GM12878 (cell line): ENCODE data around the gene MAD1L1. TPM values are rescaled to one million over a fixed set of nuclear protein-coding genes. Genes with fewer than 3 reads are reported as not detected.

Experiments
- ATAC-seq: fragments of 200-7000 bp; cut with Tn5 transposase; 3 replicates; pipeline ENCODE4 v1.9.1; 2020; ENCODE audit warnings: mild to moderate bottlenecking, moderate library complexity
- BruUV-seq: library from RNA; stranded (reverse); fragments of 400-500 nt; replicated peaks from 2 replicates; lab custom pipeline; 2021; lab: Mats Ljungman, UMichigan
- CTCF ChIA-PET: fragments of 300-600 bp; sonication (Branson Sonifier 250); formaldehyde crosslinking; extraction: SDS; loops from one replicate; lab custom pipeline; 2021; ENCODE audit warnings: inconsistent platforms; lab: Yijun Ruan, JAX
- POLR2A ChIA-PET: fragments of 350-600 bp; formaldehyde crosslinking; extraction: SDS; loops from one replicate; lab custom pipeline; 2021; ENCODE audit warnings: inconsistent platforms; lab: Charles Lee
- RAD21 ChIA-PET: fragments of 300-600 bp; sonication (Branson Sonifier 250); formaldehyde crosslinking; loops from one replicate; lab custom pipeline; 2023; ENCODE audit warnings: antibody characterized with exemption; ENCODE audit not compliant: unreplicated experiment; lab: Charles Lee
- SMC1A ChIA-PET: fragments of 300-600 bp; sonication (Branson Sonifier 250); formaldehyde crosslinking; loops from one replicate; lab custom pipeline; 2023; ENCODE audit not compliant: unreplicated experiment, uncharacterized antibody; lab: Charles Lee
- DNase-seq: peaks from one replicate; pipeline ENCODE4 v3.0.0-alpha.2; 2011; ENCODE audit warnings: low read depth, low spot score
- FAIRE-seq: peaks from 3 replicates; lab custom pipeline; 2011; peaks lifted over from hg19 to GRCh38; lab: Jason Lieb, UNC
- H2AFZ ChIP-seq: 2 replicates; pipeline ENCODE4 v1.6.0; 2011; ENCODE audit warnings: low read depth, low read length, control low read depth; ENCODE audit not compliant: control insufficient read depth
- H3K27ac ChIP-seq: 2 replicates; pipeline ENCODE4 v1.5.1; 2011; ENCODE audit warnings: control low read depth; ENCODE audit not compliant: control insufficient read depth, insufficient read depth
- H3K27me3 ChIP-seq, 2 experiments: replicated peaks in 1 of 2; 2 replicates each; pipeline versions ENCODE4 v1.6.0 to v1.6.1; 2011; ENCODE audit warnings: low read length in 1 of 2; ENCODE audit not compliant: control insufficient read depth in 2 of 2, insufficient read depth in 2 of 2
- H3K36me3 ChIP-seq, 2 experiments: 2 replicates each; pipeline ENCODE4 v1.5.1; 2011; ENCODE audit warnings: low read length in 1 of 2; ENCODE audit not compliant: control insufficient read depth in 2 of 2, insufficient read depth in 2 of 2
- H3K4me1 ChIP-seq: 2 replicates; pipeline ENCODE4 v1.6.1; 2011; ENCODE audit warnings: mild to moderate bottlenecking, low read length, moderate library complexity, mixed read lengths; ENCODE audit not compliant: control insufficient read depth, insufficient read depth
- H3K4me2 ChIP-seq: 2 replicates; pipeline ENCODE4 v1.6.0; 2011; ENCODE audit warnings: control low read depth; ENCODE audit not compliant: control insufficient read depth, insufficient read depth
- H3K4me3 ChIP-seq: fragments of 200-600 bp; sonication (generic); 2 replicates; pipeline ENCODE4 v1.5.1; 2016
- H3K79me2 ChIP-seq: 2 replicates; pipeline ENCODE4 v1.6.0; 2011; ENCODE audit warnings: low read length; ENCODE audit not compliant: control insufficient read depth, insufficient read depth
- H3K9ac ChIP-seq: 2 replicates; pipeline ENCODE4 v1.8.0; 2011; ENCODE audit warnings: low read length, control low read depth, mixed read lengths; ENCODE audit not compliant: control insufficient read depth, insufficient read depth
- H3K9me3 ChIP-seq: replicated peaks from 3 replicates; pipeline ENCODE4 v1.5.1; 2011; ENCODE audit warnings: mild to moderate bottlenecking, low read length; ENCODE audit not compliant: control insufficient read depth, insufficient read depth
- H4K20me1 ChIP-seq: 2 replicates; pipeline ENCODE4 v1.6.0; 2011; ENCODE audit not compliant: control insufficient read depth, insufficient read depth
- E4F1 ChIP-seq: fragments of 450-650 bp; IDR thresholded peaks from 2 replicates; pipeline ENCODE4 v1.6.1; 2018; ENCODE audit warnings: borderline replicate concordance, mild to moderate bottlenecking; ENCODE audit not compliant: partially characterized antibody
- EGR1 ChIP-seq, 2 experiments: IDR thresholded peaks; 1 replicate in 1 of 2; 2 replicates in 1 of 2; pipeline ENCODE4 v1.6.1; 2011 to 2012; ENCODE audit warnings: low read depth in 2 of 2, low read length in 2 of 2, borderline replicate concordance in 1 of 2, mild to moderate bottlenecking in 1 of 2, moderate library complexity in 1 of 2
- NBN ChIP-seq: fragments of 450-650 bp; IDR thresholded peaks from 2 replicates; pipeline ENCODE4 v1.6.1; 2016
- SMAD1 ChIP-seq: fragments of 450-650 bp; IDR thresholded peaks from 2 replicates; pipeline ENCODE4 v1.6.1; 2018; ENCODE audit warnings: mild to moderate bottlenecking, low read depth; ENCODE audit not compliant: partially characterized antibody
- TAF1 ChIP-seq: IDR thresholded peaks from 2 replicates; pipeline ENCODE4 v1.6.1; 2011; ENCODE audit warnings: mild to moderate bottlenecking, low read depth, low read length, borderline replicate concordance
- ZSCAN29 ChIP-seq: fragments of 450-650 bp; IDR thresholded peaks from 2 replicates; pipeline ENCODE4 v1.6.1; 2017; ENCODE audit warnings: mild to moderate bottlenecking, moderate library complexity
- WGBS: methylation state at CpG from one replicate; pipeline ENCODE4 v1.1.6; 2016; ENCODE audit warnings: low lambda C conversion rate; ENCODE audit not compliant: insufficient replicate concordance, insufficient coverage; ENCODE audit errors: missing lambda C conversion rate; 5-methylcytosine and 5-hydroxymethylcytosine counted together
- in situ Hi-C: fragments of 300-500 bp; cut with MboI; formaldehyde crosslinking; loops from 9 replicates; pipeline ENCODE4 v1.14.3; 2018; ENCODE audit warnings: mixed read lengths
- intact Hi-C: fragments of 100-400 bp; cut with micrococcal nuclease; formaldehyde crosslinking; loops from one replicate; pipeline ENCODE4 v1.14.2; 2022; ENCODE audit not compliant: unreplicated experiment
- polyA plus RNA-seq, 11 experiments: library from polyadenylated mRNA; depleted of rRNA in 4 of 11; unstranded in 6 of 11; stranded (reverse) in 5 of 11; fragments of >200 nt; fragmentation: Nextera tagmentation in 4 of 11; fragmentation: Illumina TruSeq in 1 of 11; extraction: Ambion mirVana in 4 of 11; extraction: Trizol in 1 of 11; gene quantifications; 1 replicate in 1 of 11; 2 replicates in 10 of 11; pipeline versions ENCODE4 v1.2.1 to v1.2.3, GENCODE V29; 2011 to 2016; ENCODE audit warnings: inconsistent platforms in 2 of 11, missing spikeins in 2 of 11, low read depth in 1 of 11
- total RNA-seq, 4 experiments: library from RNA; depleted of rRNA in 3 of 4; stranded (reverse); fragments of >200 nt in 3 of 4; fragmentation: Illumina TruSeq in 1 of 4; extraction: Trizol in 1 of 4; gene quantifications; 2 replicates each; pipeline versions ENCODE4 v1.2.1 to v1.2.3, GENCODE V29; 2013 to 2021

Gene MAD1L1
- total and polyA plus RNA-seq, 10 of the 15 experiments (the other 5 are each of a cell fraction or from before 2014, with no cell fraction given) = 2.2 to 76.8 (median 38.3) TPM

- no peak for TF ChIP-seq E4F1
- TF ChIP-seq NBN = no peak
- no peak for TF ChIP-seq TAF1
These were observed 148.4 kb downstream of the MAD1L1 start (continued) for GRCh38 chr7:2084331-2084730.

DNA sequence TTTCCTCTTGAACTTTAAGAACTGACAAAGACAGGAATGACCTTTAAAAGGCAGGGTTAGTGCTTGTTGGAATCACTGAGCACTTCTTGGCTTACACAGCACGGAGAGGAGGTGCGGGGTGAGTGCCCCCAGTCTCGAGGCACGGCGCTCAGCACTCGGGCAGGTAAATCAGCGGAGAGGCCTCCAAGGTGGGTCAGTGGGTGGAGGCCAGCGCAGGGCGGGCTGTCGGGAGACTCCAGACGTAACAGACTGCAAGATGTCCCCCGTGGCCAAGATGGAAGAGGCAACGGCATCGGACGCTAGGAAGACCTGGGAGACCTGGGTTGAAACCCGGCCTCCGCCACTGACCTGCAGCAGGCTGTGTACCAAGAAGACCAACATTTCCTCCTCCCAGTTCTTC lies 149.4 kb downstream of the MAD1L1 start:
- no peaks in the 10 kb centered on the region for H3K27me3 ChIP-seq
- RAD21 ChIA-PET = no interaction called here
- in situ Hi-C loops = no loop called here
- TF ChIP-seq EGR1 (IDR thresholded peaks at IDR 0.05; ENCODE audit: borderline replicate concordance in 1 of 2, low read depth in 2 of 2, low read length in 2 of 2) = no peak
- no peak for TF ChIP-seq ZSCAN29
- TF ChIP-seq SMAD1 = no peak
- TF ChIP-seq, all 136 proteins: peak for 0
- H3K4me1 ChIP-seq = no peaks in the 10 kb centered on the region
- POLR2A ChIA-PET = no interaction called here
- SMC1A ChIA-PET = no interaction called here
- WGBS = 95% methylated on average over 17 of the region's 17 CpGs
- H3K4me2 ChIP-seq = no peak overlapping the region
- ATAC-seq (no peak), FAIRE-seq (no peak), DNase-seq (no peak)
- no peaks in the 10 kb centered on the region for H4K20me1 ChIP-seq
- H3K36me3 ChIP-seq = peaks cover 0 to 2% of the 10 kb centered on the region in 2 experiments; a peak in 2 of 4 replicates
- CTCF ChIA-PET = no interaction called here
- no TSS peak for BruUV-seq
- H3K79me2 ChIP-seq = no peaks in the 10 kb centered on the region
- H3K27ac ChIP-seq = no peak overlapping the region
- no peaks in the 10 kb centered on the region for H3K9me3 ChIP-seq
- no peak overlapping the region for H3K9ac ChIP-seq
- no peak overlapping the region for H2AFZ ChIP-seq
- H3K4me3 ChIP-seq = no peak overlapping the region
- intact Hi-C loops = no loop called here
